K562 (cell line): ENCODE measurements around the gene HRAS. TPM values are rescaled to one million over a fixed set of nuclear protein-coding genes. Genes with fewer than 3 reads are reported as not detected.

Experiments
- EHMT2 ChIP-seq: fragments of 450-650 bp; IDR thresholded peaks from 2 replicates; pipeline ENCODE4 v1.6.1; 2018; ENCODE audit warnings: antibody characterized with exemption
- FOXA1 ChIP-seq: fragments of 450-650 bp; IDR thresholded peaks from 2 replicates; pipeline ENCODE4 v1.6.1; 2016; ENCODE audit warnings: mild to moderate bottlenecking, borderline replicate concordance
- MCM2 ChIP-seq: fragments of 450-650 bp; IDR thresholded peaks from 2 replicates; pipeline ENCODE4 v1.6.1; 2017; ENCODE audit warnings: low read depth, mild to moderate bottlenecking
- MNT ChIP-seq, 2 experiments: fragments of 450-650 bp; conservative IDR thresholded peaks; 2 replicates each; pipeline ENCODE4 v1.6.1; 2017; ENCODE audit warnings: mild to moderate bottlenecking in 2 of 2, moderate library complexity in 2 of 2
- NFATC3 ChIP-seq: fragments of 450-650 bp; IDR thresholded peaks from 2 replicates; pipeline ENCODE4 v1.6.1; 2017; ENCODE audit warnings: mild to moderate bottlenecking
- RBFOX2 ChIP-seq: fragments of 200-400 bp; formaldehyde crosslinking; IDR thresholded peaks from 2 replicates; pipeline ENCODE4 v1.6.1; 2017; ENCODE audit warnings: low read depth, mild to moderate bottlenecking, low read length, moderate library complexity
- ZNF592 ChIP-seq: fragments of 450-650 bp; IDR thresholded peaks from 2 replicates; pipeline ENCODE4 v1.6.1; 2017; ENCODE audit warnings: antibody characterized with exemption, mild to moderate bottlenecking
- ZNF609 ChIP-seq: sonication (generic); formaldehyde crosslinking; IDR thresholded peaks from 2 replicates; pipeline ENCODE4 v1.8.1; 2023; ENCODE audit warnings: missing genetic modification reagents, mild to moderate bottlenecking, borderline replicate concordance
- polyA plus RNA-seq, 8 experiments: library from polyadenylated mRNA; depleted of rRNA in 4 of 8; stranded (reverse) in 5 of 8; unstranded in 3 of 8; fragments of >200 nt; fragmentation: Nextera tagmentation in 2 of 8; fragmentation: Illumina TruSeq in 1 of 8; extraction: Ambion mirVana in 2 of 8; extraction: Trizol in 1 of 8; gene quantifications; 2 replicates each; pipeline versions ENCODE4 v1.2.1 to v1.2.3, GENCODE V29; 2011 to 2014; ENCODE audit warnings: inconsistent platforms in 1 of 8, missing spikeins in 1 of 8
- total RNA-seq, 7 experiments: library from RNA; depleted of rRNA in 6 of 7; stranded (reverse); fragments of >200 nt in 6 of 7; fragmentation: Illumina TruSeq in 2 of 7; extraction: Trizol in 2 of 7; gene quantifications; 2 replicates each; pipeline versions ENCODE4 v1.2.1 to v1.2.3, GENCODE V29; 2011 to 2021; ENCODE audit warnings: low replicate concordance in 1 of 7
- TF ChIP-seq, protein P1 (sequence below), 2 experiments: fragments of 150-350 bp in 1 of 2; IDR thresholded peaks; 2 replicates each; pipeline ENCODE4 v1.6.1; 2012 to 2016; ENCODE audit warnings: low read depth in 2 of 2, low read length in 2 of 2, mild to moderate bottlenecking in 1 of 2, moderate library complexity in 1 of 2

HRAS gene
- total and polyA plus RNA-seq, 9 of the 15 experiments (the other 6 are each of a cell fraction or from before 2014, with no cell fraction given): 2.8 to 73.5 (median 29.6) TPM

DNA sequence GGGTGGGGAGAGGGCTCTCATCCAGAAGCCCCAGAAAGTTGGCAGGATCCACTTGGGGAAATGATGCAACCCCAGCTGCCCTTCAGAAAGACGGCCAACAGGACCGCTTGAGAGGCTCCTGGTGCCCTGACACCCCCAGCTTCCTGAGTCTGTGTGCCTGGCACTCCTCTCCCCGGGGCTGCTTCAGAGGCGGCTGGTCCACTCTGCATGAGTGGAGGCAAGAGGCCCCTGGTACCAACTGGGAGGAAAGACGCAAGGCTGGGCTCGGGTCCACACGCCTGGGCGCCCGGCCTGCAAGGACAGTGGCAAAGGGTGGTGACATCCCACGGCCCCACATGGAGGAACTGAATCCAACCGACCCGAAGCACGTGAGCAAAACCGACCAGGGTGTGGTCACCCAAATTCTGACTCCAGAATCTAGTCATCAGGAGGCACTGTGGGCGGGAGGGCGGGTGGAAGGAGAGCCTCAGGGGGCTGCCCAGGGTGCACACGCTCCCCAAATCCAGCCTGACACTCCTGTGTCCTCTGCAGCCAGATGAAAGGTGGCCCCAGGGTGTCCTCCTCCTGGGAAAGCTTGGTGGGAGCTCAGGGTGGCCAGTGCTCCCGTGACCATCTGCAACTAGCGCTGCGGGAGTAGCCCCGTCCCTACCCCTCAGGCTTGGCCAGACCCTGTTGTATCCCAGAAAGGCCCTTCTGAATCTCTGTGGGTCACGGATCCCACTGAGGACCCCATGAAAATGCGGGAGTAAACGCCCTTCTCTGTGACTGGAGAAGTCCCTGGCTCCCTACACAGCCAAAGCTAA is 32.0 kb downstream of the HRAS start (continued):
- TF ChIP-seq MNT (conservative IDR thresholded peaks at IDR 0.05) (peak in 1 of 2 experiments; percentile 18; a peak in 1 of 4 replicates), MCM2 (no peak), RBFOX2 (no peak; the same call in 1 of the 2 replicates), ZNF609 (CRISPR knock-in tag) (no peak), FOXA1 (no peak), NFATC3 (no peak), EHMT2 (no peak), ZNF592 (0 out of 2 replicates have a peak, but pooled peaks have one; percentile 19)
- TF ChIP-seq, protein P1, sequence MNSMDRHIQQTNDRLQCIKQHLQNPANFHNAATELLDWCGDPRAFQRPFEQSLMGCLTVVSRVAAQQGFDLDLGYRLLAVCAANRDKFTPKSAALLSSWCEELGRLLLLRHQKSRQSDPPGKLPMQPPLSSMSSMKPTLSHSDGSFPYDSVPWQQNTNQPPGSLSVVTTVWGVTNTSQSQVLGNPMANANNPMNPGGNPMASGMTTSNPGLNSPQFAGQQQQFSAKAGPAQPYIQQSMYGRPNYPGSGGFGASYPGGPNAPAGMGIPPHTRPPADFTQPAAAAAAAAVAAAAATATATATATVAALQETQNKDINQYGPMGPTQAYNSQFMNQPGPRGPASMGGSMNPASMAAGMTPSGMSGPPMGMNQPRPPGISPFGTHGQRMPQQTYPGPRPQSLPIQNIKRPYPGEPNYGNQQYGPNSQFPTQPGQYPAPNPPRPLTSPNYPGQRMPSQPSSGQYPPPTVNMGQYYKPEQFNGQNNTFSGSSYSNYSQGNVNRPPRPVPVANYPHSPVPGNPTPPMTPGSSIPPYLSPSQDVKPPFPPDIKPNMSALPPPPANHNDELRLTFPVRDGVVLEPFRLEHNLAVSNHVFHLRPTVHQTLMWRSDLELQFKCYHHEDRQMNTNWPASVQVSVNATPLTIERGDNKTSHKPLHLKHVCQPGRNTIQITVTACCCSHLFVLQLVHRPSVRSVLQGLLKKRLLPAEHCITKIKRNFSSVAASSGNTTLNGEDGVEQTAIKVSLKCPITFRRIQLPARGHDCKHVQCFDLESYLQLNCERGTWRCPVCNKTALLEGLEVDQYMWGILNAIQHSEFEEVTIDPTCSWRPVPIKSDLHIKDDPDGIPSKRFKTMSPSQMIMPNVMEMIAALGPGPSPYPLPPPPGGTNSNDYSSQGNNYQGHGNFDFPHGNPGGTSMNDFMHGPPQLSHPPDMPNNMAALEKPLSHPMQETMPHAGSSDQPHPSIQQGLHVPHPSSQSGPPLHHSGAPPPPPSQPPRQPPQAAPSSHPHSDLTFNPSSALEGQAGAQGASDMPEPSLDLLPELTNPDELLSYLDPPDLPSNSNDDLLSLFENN (IDR thresholded peaks at IDR 0.05; ENCODE audit: low read depth in 2 of 2, low read length in 2 of 2): no peak
